GM18858 (cell line): Measurements from ENCODE around the gene RBM5.

ENCODE experiments used
- ATAC-seq: cut with Tn5 transposase; IDR thresholded peaks from one replicate; pipeline ENCODE4 v1.9.1; 2021; ENCODE audit not compliant: unreplicated experiment

RBM5 gene

DNA sequence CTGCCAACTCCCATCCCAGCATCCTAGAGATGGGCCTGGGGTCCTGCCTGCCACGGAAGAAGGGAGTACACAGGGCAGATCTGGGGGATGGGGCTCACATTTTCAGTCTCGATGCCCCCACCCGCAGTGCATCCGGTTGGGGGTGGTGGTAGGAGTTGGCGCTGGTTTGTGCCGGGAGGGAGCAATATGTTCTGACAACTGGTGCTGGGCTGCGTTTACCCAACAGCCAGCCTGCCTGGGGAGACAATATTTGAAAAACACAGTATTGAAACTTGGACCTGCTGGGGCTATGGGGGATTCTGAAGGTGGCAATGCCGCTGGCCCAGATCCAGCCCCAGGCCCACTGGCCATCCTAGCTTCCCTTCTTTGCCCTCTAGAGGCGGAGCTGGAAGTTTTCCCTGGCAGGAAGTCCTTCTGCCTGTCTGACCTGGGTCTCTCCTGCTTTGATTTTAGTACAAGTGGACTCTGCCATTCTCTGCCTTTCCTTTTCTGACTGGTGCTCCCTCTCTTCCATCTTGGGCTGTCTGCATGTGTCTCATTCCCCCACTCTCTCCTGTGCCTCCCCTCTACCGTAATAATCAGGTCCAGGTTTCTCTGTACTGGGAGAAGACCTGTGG lies 69.9 kb downstream of the RBM5 start:
- no peak for ATAC-seq

DNA sequence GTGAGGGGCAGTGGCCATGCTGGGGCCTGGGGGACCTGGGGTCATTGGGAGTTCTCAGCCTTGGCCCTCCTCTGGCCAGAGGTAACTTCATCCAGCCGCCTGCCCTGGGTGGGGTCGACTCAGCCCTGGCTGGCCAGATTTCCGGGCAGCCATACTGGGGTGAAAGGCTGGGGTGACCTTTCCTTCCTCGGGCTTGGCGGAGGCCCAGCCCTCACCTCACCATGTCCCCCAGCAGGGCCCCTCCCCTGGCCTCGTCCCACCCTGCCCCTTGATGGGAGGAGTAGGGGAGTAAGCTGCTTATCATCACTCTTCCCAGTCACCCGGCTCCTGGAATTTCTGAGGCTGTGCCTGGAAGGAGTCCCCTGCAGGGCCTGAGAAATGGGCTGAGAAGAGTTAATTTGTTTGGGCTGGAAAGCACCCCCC lies 71.9 kb downstream of the RBM5 start:
- no peak for ATAC-seq

DNA sequence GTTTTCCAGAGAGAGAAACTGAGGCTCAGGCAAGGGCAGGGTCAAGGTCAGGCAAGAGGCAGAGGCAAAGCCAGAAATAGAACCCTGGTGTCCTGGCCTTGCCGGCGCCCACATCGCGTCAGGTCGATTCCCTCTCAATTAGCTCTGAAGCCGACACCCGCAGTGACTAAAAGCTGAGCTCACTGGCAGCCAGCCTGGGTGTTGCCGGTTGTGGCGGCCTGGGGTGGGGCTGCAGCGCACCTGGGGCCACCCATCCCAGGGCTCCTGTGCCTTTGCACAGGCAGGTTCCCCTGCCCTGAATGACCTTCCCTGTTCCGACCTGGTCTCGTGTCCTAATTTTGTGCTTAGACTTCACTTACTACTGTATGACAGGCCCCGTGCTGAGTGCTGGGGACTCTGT lies 72.6 kb downstream of the RBM5 start:
- no peak for ATAC-seq

DNA sequence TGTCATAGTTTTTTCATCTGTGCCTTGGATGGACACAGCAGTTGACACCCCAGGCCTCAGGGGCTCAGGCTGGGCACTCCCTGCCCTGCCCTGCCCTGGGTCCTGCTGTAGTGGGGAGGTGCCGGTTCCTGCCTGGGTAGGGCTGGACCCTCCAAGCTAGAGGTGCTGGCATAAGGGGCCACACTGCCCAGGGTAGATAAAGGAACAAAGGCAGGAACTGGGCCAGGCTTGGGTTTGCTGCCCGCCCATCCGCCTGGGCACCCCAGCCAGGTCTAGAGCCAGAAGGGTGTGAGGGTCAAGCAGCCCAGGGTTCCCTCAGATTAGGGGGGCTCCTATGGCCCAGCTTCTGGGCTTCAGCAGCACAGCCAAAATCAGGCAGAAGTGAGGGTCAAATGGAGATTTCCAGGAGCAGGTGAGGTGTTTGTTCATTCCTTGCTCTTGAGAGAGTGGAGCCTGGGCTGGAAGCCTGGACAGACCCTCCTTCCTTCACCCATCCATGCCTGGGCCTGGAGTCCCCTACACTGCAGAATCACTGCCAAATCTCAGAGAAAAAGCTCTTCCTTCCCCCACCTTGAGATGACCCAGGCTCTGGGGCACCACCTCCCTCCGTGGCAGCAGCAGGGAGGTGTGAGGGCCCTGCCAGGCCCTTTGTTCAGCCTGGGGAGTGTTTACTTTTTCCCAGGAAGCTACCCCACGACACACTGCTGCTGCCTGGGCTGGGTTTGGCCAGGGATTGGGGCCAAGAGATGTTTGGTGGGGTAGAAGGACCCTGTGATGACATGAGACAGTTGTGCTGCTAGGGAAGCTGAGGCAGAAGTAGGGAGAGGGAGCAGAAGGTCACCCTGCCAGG lies 73.5 kb downstream of the RBM5 start:
- ATAC-seq: no peak

DNA sequence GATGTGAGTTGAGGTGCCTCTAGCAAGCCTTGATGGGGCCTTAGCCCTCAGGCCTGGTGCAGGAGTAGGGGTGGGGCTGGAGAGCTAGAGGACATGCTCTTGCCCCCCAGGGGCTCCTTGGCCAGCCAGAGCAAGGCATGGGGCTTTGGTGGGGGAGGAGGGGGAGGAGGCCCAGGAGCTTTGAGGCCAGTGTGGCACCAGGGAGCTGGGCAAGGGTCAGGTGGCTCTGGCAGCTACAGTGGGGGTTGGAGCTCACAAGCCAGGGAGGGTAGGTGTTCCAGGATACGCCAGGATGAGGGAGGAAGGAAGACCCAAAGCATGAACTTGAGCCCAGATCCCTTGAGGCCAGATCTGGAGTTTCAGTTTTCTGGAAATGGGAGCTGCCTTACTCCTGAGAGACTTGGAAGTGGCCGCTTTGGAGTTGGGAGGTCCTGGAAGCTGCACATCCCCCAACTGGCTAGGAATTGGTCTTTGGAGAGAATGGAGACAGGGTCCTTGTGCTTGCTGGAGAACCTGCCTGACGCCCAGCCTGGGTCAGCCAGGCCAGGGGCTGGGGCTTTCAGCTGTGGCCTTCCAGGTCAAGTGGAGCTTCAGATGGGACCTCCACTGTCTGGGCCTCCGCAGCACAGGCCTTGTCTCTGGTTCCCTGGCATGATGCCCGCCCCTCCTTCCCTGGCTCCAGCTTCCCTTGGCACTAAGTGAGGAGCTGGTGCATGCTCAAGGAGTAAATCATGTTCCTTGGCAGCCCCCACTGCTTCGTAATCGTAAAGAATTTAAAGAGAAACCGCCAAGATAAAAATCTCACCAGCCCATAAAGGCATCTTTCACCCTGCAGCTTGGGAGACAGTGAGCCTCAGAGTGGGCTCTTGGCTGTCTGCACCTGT lies 75.1 kb downstream of the RBM5 start:
- no peak for ATAC-seq

DNA sequence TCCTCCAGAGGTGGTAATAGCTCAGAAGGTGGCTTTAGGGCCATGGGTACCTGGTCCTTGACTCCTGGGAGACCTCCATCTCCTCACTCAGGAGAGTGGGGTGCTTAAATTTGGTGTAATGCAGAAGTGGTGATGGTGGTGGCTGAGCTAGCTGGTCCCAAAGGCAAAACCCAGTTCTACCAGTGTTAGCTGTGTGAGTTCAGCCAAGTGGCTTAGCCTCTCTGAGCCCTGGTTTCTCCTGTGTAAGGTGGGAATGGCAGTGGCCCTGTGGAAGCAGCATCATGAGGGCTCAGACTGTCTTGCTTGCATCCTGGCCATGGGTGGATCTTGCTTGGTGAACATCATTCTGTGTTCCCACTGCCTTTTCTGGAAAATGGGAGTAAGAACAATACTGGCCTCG lies 75.8 kb downstream of the RBM5 start:
- ATAC-seq: no peak

DNA sequence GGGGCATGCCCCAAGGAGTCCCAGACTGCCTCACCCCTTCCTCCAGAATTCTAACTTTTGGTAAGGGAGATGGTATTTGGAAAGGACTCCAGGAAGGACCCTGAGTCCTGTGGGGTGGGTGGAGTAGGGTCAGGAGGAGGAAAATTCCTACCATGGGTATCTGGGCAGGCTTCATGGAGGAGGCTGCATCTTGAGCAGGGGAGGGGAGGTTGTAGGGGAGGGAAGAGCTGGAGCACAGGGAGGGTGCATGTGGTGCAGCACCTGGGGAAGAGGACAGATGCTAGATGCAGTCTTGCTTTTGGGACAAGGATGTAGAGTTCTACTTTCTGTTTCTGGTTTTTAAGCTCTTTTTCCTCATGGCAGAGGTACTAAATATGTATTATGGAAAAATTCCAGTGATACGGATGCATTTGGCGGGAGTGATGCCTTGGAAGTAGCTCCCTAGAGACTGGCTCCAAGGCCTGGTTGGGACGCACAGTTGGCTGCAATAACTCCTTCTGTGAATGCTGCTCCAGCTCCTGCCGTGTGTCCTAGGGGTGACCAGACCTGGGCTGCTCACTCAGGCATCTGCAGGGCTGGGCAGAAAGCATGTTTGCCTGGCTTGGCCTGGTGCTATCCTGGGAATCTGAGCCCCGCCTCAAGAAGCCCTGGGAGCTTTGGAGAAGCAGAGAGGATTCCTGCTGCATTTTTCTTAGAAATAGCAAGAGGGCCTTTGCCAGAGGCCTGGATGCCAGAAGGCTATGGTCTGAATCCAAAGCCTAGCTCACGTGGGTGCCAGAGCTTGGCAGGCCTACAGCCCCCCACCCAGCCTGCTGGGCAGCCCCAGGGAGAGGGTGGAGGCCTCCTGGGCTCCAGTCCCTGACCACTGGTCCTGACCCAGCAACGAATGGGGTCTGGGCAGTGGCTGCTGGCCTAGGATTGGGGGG lies 76.5 kb downstream of the RBM5 start:
- no peak for ATAC-seq

DNA sequence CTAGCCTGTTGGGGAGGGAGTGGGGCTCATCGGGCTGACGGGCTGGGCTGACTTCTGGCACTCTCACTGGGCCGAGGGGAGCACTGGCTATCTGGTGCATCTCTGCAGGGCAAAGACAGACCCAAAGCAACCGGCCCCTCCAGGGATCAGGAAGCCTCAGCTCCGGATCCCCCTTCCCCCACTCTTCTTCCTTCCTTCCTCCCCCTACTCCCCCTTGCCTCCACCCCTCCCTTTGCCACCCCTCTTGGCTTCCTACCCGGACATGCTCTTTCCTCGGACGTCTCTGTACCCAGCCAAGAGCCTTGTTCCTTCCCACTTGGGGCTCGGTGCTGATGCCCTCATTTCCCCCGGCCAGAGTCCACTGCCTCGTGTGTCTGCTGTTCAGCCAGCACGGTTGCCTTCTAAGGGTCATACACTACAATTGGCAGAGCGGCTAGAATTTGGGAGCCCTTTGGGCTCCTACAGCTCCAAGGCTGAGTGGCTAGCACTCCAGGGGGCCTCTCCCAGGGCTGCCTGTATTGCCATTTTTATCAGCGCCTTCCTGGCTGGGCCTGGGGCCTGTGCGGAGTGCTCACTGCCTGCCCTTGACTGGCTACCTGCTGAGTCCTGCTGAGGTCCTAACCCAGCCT lies 77.3 kb downstream of the RBM5 start:
- ATAC-seq: no peak

DNA sequence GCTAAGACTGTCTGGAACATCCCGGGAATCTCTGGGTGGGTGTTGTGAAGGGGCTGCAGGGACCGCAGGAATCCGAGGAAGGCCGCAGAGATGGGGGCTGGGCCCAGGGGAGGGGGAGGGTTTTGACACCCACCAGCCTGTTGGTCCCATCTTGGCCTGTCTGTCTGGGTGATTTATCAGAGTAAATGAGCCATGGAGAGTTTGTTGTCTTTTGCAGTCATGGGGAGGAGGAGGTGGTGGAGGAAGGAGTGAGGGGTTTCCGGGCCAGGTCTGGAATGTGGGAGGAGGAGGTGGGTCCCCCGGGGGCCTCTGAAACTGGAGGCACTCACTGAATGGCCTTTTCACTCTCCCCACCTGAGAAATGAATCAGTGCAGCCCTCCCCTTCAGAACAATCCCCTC lies 77.9 kb downstream of the RBM5 start:
- no peak for ATAC-seq

DNA sequence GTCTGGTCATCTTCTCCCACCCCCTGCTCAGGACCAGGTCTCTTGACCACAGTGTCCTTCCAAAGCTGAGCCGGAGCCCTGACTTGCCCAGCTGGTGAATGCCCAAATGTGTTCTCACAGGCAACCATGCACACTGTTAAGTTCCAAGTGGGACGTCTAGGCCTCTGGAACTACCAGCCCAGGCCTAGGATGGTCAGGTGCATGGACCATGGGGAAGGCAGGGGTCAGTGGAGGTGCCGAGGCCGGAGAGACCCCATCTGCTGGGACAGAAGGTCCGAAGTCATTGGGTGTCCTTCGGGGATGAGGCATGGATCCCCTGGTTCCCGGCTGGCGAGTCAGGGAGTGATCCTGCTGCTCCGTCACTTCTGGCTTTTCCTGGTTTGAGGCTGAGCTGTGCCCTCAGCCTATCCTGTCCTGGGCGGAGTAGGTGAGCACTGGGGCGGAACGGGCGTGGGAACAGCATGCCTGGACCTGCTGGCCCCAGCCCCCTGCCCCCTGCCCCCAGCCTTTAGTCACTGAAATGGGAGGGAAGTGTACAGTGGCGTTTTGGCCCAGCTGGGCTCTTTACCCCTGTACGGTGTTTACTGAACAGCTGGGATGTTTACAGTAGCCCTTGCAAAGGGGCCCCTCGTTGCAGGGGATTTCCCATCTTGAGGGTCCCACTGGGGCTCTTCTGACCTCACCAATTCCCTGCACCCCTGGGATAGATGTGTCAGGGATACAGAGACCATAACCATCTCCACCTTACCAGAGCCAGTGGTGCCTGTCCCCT lies 78.5 kb downstream of the RBM5 start:
- ATAC-seq: no peak

DNA sequence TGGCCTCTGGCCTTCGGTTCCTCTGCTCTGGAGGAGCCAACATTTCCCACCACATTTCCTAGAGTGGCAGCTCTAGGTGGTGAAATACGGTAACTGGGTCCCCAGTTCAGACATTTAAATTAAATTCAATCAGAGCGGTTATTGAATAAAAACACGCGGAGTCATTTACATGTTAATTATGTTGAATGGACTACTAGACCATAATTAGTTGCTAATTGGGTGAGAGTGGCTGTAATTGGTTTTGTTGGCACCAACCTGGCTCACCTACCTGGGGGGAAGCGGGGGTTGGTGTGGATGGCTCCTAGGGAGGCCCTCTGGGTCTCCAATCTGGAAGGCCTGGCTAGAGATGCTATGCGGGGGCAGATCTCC lies 79.1 kb downstream of the RBM5 start:
- no peak for ATAC-seq

DNA sequence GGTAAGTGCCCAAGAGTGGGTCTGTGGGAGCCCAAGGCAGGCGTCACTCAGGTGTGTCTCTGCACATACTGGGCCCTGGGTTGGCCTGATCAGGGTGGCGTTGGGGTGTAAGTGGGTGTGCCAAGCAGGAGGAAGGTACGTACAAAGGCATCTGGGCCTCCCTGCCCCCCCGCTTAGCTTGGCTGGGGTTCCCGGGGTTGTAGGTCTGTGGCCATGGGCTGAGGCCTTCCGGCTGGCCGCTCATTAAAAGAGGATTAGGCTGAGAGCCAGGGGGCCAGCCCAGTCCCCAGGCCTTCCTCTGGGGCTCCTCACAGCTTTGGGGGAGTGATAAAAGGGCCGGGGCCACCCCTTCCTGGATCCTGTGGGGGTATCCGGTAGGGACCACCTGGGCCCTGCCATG lies 79.7 kb downstream of the RBM5 start:
- no peak for ATAC-seq
